KG1 (cell line): ENCODE data around the gene METTL8.

Experiments used
- DNase-seq: peaks from one replicate; lab custom pipeline; 2025; lab: John Stamatoyannopoulos, UW

METTL8 gene, protein sequence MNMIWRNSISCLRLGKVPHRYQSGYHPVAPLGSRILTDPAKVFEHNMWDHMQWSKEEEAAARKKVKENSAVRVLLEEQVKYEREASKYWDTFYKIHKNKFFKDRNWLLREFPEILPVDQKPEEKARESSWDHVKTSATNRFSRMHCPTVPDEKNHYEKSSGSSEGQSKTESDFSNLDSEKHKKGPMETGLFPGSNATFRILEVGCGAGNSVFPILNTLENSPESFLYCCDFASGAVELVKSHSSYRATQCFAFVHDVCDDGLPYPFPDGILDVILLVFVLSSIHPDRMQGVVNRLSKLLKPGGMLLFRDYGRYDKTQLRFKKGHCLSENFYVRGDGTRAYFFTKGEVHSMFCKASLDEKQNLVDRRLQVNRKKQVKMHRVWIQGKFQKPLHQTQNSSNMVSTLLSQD

DNA sequence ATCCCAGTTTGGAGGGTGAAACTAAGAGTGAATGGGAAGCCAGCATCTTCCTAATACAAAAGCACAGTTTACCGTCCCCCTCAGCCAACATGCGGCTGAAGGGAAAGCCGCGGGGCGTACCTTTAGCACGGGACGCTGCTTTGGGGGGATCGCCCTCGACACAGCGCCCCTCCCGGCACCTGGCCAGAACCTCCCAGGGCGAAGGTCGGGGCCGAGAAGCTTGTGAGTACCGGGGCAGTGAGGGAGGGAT lies at the start of gene METTL8:
Gene METTL8, minus strand, starts transcription at position 228 of the 250 bp plus-strand sequence. CDS start 41,805 bp downstream, outside the sequence.
- no peak for DNase-seq

DNA sequence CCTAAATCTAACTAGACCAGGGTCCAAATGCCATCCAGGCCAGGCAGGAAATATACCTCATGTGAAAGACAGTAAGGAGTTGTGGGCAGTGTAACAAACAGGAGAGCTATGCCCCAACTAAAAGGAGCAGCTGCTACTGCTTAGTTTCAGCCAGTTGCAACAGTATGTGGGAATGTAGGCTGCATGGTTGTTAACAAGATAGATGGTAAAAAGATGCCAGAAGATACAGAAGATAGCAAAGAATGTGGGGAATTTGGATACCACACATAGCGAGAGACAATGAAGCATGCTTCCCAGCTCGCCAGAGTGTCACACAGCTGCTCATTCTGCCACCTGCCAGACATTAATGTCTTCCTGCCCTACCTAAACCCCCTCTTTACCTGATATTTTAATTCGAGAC lies 49.1 kb upstream of the METTL8 start:
- no peak for DNase-seq

DNA sequence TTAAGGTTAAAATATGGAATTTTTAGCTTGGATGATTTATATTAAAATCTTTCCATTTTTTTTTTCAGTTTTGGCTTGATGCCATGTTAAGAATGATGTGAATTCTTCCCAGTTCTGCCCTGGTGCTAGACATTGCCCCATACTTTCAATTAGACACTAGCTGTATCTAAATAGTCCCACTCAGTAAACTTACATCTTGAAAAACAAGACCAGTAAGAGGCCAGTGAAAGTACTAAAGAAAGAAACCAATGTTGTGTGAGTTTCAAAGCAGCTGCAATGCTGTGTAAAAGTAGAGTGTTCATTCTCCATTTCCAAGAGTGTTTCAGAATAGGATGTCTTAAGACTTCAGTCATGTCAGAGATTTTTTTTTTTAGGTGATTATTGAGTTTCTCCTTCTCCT lies 48.5 kb upstream of the METTL8 start:
- no peak for DNase-seq

DNA sequence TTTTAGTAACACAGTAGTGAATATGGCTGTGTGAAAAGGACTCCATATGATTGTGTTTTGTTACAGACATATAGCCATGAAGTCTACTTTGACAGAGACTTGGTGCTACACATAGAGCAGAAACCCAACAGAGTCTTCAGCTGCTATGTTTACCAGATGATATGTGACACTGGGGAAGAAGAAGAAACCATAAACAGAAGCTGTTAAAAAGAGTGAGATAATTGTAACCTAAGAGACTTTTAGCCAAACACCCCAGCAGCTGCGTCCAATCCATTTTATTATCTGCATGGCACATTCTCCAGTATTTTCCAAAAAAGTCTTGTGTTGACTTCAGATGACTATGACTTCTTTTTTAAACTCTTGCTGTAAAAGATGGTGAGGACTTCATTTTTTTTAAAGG lies 47.1 kb upstream of the METTL8 start:
- no peak for DNase-seq

DNA sequence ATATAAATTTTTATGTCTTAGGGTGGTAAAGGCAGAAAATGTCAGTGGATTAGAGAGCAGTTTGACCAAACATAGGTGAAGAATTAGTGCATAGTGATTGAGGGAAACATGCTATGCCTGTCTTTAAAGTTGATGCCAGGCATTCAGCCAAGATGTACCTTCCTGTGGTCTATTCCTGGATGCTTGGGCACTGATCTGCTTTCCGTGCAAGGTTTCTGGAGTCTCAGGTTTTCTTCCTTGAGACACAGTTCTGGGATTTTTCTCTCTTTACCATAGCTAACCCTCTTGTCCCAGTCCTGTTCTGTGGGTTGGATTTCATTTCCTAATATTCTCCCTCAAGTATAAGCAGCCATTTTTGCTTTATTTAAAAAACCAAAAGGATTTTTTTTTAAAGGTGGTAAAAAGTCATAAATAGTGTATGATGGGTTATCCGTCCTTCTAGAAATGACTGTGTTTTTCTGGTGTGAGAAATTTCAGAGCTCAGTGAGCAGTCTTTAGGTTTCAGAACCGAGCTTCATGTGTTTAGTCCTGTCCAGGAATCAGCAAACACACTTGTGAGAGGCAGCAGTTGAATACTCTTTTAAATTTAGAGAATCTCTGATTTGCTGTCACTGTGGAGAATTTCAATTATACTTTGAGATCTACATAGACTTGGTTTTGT lies 45.5 kb upstream of the METTL8 start:
- DNase-seq, result no peak

DNA sequence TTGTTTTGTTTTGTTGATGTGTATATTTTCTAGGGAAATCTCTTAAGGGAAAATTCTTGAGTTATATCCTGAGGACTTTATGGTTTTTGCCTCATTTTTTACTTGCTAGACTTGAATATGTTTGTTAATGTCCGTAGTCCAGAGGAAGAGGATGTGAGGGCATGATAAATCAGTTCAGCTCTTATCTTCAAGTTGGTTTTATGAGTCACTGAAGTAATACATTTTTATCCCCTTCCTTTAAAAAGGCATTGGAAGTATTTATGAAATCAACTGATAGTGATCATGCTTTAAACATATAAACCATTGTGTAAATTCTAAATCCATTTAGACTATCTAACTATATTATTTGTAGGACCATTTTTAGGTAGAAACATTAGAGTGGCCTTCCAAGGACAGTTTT lies 44.6 kb upstream of the METTL8 start:
- DNase-seq, result no peak

DNA sequence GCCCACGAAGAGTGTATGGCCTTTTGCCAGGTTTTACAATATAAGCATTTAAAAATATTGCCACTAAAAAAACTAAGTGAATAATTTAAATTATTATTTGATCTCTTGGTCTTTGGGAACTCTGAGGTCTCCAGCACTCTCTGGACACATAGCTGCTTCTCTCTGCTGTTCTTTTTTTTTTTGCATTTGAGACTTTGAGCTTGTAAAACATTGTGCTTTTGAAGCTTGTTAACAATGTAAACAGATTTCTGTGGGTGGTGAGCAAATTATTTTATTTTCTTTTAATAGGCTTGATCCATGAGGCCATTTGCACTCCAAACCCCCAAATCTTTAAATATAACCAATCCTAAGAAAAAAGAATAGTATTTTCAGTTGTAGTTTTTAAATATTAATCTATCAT lies 42.2 kb upstream of the METTL8 start:
- no peak for DNase-seq

DNA sequence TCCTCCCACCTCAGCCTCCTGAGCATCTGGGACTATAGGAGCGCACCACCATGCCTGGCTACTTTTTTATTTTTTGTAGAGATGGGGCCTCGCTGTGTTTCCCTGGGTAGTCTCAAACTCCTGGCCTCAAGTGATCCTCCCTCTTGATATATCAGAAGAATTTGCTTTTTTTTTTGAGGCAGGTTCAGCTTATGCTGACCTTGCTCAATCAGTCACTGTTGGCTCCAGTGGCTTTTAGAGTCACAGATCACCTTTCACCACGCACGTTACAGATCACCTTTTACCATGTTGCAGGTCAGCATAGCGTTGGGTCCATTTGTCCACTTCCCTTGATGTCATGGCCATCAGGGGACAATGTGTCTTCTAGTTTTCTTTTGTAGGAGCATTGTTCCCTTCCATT lies 36.3 kb upstream of the METTL8 start:
- DNase-seq, result no peak

DNA sequence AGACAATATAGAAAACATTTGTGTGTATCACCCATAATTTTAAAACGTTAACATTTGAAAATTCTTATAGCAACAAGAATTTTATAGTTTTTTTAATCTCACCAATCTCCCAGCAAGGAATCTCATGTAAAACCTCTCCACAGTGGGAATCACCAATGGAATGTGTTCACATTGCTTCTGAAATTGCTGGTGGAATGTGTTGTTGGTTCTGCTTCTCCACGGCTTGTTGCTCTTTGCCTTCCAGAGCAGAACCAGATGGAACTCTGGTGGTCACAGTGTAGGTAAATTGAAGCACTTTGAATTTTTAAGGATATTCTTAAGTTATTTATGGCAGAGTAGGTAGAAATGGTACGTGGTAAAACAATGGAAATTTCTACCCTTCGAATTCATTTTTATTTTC lies 35.4 kb upstream of the METTL8 start:
- no peak for DNase-seq

DNA sequence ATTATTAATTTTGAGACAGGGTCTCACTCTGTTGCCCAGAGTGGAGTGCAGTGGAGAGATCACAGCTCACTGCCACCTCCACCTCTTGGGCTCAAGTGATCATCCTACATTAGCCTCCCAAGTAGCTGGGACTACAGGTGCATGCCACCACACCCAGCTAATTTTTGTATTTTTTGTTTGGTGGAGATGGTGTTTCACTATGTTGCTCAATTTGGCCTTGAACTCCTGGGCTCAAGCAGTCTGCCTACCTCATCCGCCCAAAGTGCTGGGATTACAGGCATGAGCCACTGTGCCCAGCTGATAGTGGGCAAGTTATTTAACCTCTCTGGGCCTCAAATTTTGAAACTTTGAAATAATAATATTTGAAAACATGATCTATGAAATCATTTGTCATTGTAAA lies 26.7 kb upstream of the METTL8 start:
- no peak for DNase-seq

DNA sequence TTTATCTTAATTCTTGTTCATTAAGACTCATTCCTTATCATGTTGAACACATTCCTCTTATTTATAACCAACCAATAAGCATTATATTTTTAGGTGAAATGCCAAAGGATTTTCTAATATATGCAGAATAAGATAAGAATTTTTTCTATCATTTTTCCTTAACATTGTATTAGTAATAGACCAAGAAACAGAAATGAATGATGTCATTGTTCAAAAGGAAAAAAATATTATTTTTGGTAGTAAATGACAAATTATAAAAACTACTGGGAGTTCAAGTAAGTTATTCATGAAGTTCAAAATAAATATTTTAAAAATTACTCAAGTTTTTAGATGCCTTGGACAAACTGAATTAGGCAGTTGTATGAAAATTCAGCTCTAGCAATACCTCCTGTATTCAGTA lies 25.7 kb upstream of the METTL8 start:
- DNase-seq, result no peak

DNA sequence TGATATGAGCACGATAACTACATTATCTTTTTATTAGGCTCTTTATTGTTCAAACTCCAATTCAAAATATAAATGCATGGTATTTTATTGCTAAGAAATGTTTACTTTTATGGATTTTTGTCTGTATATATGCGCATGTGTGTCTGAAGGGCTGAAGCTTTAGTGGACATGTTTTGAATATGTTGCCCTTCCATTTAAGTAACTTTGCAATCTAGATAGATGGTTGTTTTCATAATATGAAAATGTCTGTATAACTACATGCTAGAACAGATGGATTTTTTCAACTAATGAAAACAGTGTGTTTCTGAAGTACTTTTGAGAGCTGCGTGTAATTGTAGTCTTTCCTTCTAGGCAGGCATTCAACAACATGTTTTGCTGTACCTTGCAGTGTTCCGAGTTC lies 19.0 kb upstream of the METTL8 start:
- no peak for DNase-seq

DNA sequence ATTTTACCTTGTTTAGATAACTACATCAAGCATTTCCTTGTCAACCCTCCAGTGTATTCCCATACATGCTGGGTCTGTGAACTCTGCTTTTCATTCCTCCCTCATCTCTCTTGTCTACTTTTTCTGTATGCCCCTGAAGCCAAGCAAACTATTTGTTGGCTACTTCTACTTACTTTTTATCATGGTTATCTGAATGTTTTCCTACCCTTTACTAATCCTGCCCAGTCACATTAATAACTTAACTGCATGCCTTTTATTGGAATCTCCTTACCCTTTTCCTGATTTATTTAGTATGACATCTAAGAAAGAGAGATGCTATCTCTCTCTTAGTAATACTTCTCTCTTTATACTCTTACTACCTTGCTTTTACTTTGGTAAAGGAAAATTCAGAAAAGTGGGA lies 17.3 kb upstream of the METTL8 start:
- DNase-seq, result no peak

DNA sequence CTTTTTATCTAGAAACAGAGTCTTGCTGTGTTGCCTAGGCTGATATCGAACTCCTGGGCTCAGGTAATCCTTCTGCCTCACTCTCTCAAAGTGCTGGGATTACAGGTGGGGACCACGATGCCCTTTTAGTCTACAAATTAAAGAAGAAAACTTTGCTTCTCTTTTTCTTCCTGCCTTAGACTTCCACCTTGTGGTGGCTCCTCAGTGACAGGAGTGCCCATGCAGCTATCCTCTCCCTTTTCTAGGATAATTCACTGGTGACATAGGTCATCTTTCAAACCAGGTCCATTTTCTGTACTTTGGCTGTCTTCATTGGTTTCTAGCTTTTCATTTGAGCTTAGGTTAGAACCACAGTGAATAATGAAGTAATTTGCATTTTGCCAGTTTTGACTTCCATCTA lies 13.9 kb upstream of the METTL8 start:
- no peak for DNase-seq

DNA sequence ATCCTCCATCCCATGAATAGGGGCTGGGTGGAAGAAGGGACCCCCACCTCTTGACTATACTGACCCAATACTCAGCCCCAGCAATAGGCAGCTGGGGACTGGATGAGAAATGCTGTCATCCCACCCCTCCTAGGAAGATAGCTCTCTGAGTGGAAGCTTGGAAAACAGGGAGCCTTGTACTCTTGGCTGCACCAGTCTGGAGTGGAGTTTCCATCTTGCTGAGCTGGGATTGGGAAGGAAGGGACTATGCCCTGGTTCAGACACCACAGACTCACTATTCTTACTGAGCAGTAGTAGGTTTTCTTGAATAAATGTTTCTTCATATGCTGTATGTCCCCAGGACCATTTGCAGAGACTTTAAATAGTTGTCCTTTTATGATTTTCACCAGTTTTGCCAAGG lies 7.7 kb upstream of the METTL8 start:
- DNase-seq, result no peak

DNA sequence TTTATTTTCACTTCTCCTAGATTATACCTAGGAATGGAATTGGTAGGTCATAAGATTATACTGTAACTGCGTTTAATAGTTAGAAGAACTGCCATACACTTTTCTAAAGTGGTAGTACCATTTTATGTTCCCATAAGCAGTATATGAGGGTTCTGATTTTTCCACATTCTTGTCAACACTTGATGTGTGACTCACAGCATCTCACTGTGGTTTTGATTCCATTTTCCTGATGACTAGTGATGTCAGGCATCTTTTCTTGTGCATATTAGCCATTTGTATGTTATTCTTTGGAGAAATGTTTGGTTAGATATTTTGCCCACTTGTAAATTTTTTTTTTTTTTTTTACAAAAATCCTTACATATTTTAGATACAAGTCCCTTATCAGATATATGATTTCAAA lies 2.5 kb upstream of the METTL8 start:
- no peak for DNase-seq

DNA sequence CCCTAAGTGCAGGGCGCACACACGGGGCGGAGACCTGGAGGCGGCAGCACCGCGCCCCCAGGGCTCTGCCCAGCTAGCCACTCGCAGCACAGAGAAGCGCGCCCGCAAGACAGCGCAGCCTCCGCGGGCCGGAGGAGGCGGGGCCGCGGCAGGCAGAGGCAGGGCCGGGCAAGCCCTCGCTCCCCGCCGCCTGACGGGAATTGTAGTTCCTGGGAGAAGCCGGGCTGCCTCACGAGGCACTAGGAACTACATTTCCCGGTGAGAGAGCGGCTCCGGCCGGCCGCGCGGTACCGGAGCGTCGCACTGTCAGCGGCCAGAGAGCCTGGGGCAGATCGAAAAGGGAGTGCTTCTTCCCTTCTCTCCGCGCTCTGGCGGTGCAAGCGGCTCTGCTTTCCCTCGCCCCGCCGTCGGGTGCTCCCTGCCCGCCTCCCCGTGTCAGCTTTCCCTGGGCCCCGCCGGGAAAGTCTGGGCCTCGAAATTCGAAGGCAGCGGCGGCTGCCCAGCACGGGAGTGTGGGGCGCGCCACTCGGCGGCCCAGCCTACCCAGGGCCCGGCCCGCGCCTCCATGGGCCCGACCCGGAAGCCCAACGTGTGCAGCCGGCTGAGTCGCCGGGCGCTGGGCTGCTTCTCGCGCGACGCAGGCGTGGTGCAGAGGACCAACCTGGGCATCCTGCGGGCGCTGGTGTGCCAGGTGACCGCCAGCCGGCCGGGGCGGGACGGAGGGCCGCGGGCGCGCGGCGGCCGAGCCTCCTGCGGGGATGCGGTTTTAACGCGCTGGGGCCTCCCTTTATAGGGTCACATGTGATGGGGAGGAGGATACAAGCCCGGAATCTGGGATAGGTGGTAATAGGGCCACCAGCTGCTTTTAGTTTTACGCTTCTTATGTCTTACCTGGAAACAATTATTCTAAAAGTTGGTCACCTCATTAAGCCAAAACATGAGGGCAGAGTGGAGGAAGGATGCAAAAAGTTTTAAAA lies 511 bp upstream of the METTL8 start, which contains the start of gene DCAF17:
Gene DCAF17, plus strand, starts transcription at position 214 of the 977 bp plus-strand sequence. Its CDS starts 352 bp downstream, at position 566.
- DNase-seq, result peak; percentile 95

DNA sequence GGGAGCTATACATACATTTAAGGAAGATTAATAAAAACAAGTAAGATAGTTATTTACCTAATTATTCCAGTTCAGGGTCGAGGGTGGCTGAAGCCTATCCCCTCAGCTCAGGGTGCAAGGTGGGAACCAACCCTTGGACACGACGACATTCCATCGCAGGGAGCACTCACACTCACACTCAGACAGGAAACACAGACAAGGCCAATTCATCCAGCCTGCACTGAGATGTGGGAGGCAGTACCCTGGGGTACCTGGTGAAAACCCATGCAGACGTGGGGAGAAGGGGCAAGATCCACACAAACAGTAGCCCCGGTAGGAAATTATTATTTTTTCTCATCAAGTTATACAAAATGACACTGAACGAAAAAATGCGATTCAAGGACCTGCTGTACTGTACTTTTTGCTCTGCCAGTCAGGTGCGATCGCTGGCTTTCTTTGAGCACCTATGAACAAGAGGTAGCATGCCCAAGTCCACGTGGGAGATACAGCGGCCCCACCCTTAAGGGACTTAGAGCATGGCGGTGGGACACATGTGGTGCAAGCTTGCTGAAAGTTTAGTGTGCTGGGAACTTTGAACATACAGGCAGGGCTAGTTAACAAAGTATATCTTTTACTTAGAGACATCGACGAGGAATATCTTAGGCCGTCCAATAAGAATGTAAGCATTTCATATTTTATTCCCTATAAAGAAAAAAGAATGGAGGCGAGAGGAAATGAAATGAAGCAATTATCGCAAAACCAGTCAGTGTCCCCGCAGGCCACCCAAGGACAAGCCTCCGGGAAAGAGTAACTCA lies 624 bp downstream of the METTL8 start:
- DNase-seq, result peak; percentile 86

DNA sequence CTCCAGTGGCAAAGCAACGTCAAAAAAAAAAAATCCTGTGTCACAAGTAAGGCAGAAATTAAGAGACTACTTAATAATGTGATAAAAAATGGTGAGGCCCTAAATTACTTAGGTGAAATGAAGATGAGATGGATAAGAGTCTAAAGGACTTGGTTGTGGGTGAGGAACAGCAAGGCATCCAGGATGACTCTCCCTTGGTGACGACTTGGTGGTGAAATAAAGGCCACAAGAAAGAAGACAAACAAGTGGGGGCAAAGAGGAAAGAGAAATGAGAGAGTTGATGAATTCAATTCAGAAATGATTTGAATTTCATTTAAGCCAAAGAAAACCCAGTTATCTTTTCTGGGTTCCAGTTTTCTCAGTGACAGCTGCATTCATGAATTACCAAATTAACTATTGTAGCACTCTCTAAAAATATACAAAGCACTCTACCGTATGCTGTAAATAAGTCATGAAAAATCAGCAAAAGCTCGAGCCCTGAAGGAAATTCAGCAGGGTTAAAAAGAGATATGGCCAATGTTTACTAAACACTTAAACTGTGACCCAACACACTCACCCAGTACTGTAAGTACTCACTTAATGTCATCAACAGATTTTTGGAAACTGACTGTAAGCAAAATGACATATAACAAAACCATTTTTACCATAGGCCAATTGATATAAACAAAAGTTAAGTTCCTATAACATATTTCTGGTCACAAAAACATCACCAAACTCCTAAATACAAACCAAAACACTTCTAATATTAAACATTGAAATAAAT lies 1.4 kb downstream of the METTL8 start:
- DNase-seq, result peak; percentile 12

DNA sequence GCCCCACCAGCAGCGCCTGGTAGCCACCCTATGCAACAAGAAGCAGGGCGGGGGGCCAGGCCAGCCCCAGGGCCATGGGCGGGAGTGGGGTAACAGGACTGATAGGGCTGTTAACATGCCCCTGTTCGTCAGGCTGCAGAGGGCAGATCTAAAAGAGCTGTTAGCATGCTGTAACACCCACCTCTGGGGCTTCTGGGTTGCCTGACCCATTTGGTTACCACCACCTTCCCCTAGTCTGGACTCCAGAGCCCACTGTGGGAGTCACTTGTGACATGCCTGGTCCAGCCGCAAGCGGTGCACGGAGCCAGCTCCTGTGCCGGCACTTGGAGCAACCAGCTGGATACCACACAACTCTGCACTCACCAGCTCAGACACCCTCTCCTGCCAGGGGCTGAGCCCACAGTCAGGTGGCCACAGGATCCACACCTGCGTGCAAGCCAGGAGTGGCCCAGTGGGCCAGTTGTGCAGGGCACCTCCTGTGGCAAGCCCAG lies 2.1 kb downstream of the METTL8 start:
- no peak for DNase-seq
